Loucy (cell line): ENCODE data around the gene CHMP5.

Experiments
- H2AFZ ChIP-seq: fragments of 200-600 bp; sonication (generic); 2 replicates; pipeline ENCODE4 v1.6.0; 2016; ENCODE audit warnings: antibody characterized with exemption, mild to moderate bottlenecking, low read length, moderate library complexity
- H3F3A ChIP-seq: fragments of 200-600 bp; 2 replicates; pipeline ENCODE4 v1.6.0; 2016; ENCODE audit warnings: antibody characterized with exemption, low read depth, mild to moderate bottlenecking
- H3K27me3 ChIP-seq: fragments of 200-600 bp; sonication (generic); 2 replicates; pipeline ENCODE4 v1.6.1; 2014; ENCODE audit warnings: low read length, mild to moderate bottlenecking; ENCODE audit not compliant: insufficient read depth, poor library complexity, severe bottlenecking
- H3K36me3 ChIP-seq: fragments of 200-600 bp; sonication (generic); 2 replicates; pipeline ENCODE4 v1.6.1; 2016; ENCODE audit warnings: low read length; ENCODE audit not compliant: insufficient read depth
- H3K4me1 ChIP-seq: fragments of 200-600 bp; sonication (generic); 2 replicates; pipeline ENCODE4 v1.5.1; 2014; ENCODE audit warnings: low read length, mild to moderate bottlenecking; ENCODE audit not compliant: insufficient read depth, poor library complexity, severe bottlenecking
- H3K4me2 ChIP-seq: fragments of 200-600 bp; sonication (generic); 2 replicates; pipeline ENCODE4 v1.6.0; 2014; ENCODE audit warnings: antibody characterized with exemption, low read length, low read depth, mild to moderate bottlenecking; ENCODE audit not compliant: poor library complexity, severe bottlenecking
- H3K4me3 ChIP-seq: fragments of 200-600 bp; sonication (generic); 2 replicates; pipeline ENCODE4 v1.5.1; 2014; ENCODE audit warnings: low read length, mild to moderate bottlenecking, mixed read lengths; ENCODE audit not compliant: poor library complexity, severe bottlenecking
- H3K79me2 ChIP-seq: fragments of 200-600 bp; sonication (generic); 2 replicates; pipeline ENCODE4 v1.6.1; 2014; ENCODE audit warnings: low read length; ENCODE audit not compliant: insufficient read depth
- H3K9ac ChIP-seq: fragments of 200-600 bp; sonication (generic); 2 replicates; pipeline ENCODE4 v1.6.0; 2014; ENCODE audit warnings: mild to moderate bottlenecking, low read depth, low read length, moderate library complexity; ENCODE audit not compliant: poor library complexity, severe bottlenecking
- H3K9me2 ChIP-seq: fragments of 200-600 bp; sonication (generic); replicated peaks from 2 replicates; pipeline ENCODE4 v1.6.1; 2016; ENCODE audit warnings: low read depth, low read length, mixed read lengths
- H3K9me3 ChIP-seq: fragments of 200-600 bp; sonication (generic); 2 replicates; pipeline ENCODE4 v1.6.1; 2014; ENCODE audit warnings: mild to moderate bottlenecking, antibody characterized with exemption, low read length, low read depth; ENCODE audit not compliant: insufficient read depth
- H4K20me1 ChIP-seq: fragments of 200-600 bp; sonication (generic); 2 replicates; pipeline ENCODE4 v1.6.0; 2014; ENCODE audit warnings: antibody characterized with exemption, low read length, mild to moderate bottlenecking; ENCODE audit not compliant: insufficient read depth, poor library complexity, severe bottlenecking
- CTCF ChIP-seq: fragments of 200-600 bp; sonication (generic); conservative IDR thresholded peaks from 2 replicates; pipeline ENCODE4 v1.5.1; 2014; ENCODE audit warnings: mild to moderate bottlenecking, antibody characterized with exemption, low read length
- EZH2phosphoT487 ChIP-seq: fragments of 200-600 bp; IDR thresholded peaks from 2 replicates; pipeline ENCODE4 v1.6.1; 2018; ENCODE audit warnings: antibody characterized with exemption, mild to moderate bottlenecking, moderate library complexity, borderline replicate concordance

Gene CHMP5

GRCh38 chr9:33236571-33236970 lies 28.3 kb upstream of the CHMP5 start:
- Histone ChIP-seq H3K4me1 (peaks cover 28% of the 10 kb centered on the region), H3K9me2 (no peaks in the 10 kb centered on the region), H2AFZ (no peak overlapping the region), H3K27me3 (no peaks in the 10 kb centered on the region), H3K4me3 (no peak overlapping the region), H3F3A (peaks cover 4% of the 10 kb centered on the region), H3K79me2 (no peaks in the 10 kb centered on the region), H3K9me3 (no peaks in the 10 kb centered on the region), H3K9ac (no peak overlapping the region), H3K4me2 (no peak overlapping the region), H3K36me3 (no peaks in the 10 kb centered on the region), H4K20me1 (no peaks in the 10 kb centered on the region)
- TF ChIP-seq CTCF (no peak), EZH2phosphoT487 (no peak)

- Histone ChIP-seq H3K4me3 (peak within 1 kb of the TSS; percentile 53), H3K9ac (peak within 1 kb of the TSS; percentile 64), H3K4me2 (peak within 1 kb of the TSS; percentile 68), H2AFZ (no peak within 1 kb of the TSS; the same call in 1 of the 2 replicates), H3K36me3 (no peaks in the 10 kb centered on the region), H3K4me1 (peaks cover 28% of the 10 kb centered on the region), H3K79me2 (no peaks in the 10 kb centered on the region), H3F3A (peaks cover 4% of the 10 kb centered on the region), H4K20me1 (no peaks in the 10 kb centered on the region), H3K9me3 (no peaks in the 10 kb centered on the region), H3K9me2 (no peaks in the 10 kb centered on the region), H3K27me3 (no peaks in the 10 kb centered on the region)
- no peak for TF ChIP-seq CTCF
- no peak for TF ChIP-seq EZH2phosphoT487
These were observed 24.9 kb upstream of the CHMP5 start, which contains the start of gene SPINK4 for GRCh38 chr9:33239921-33240320. Gene SPINK4 (plus strand): TSS chr9:33240167. CDS start chr9:33240209, 42 bp downstream.

- H3K79me2 ChIP-seq = no peaks in the 10 kb centered on the region
- H3K9me2 ChIP-seq = no peaks in the 10 kb centered on the region
- no peaks in the 10 kb centered on the region for H4K20me1 ChIP-seq
- H3K4me2 ChIP-seq = peak overlapping the region; percentile 68
- no peak for TF ChIP-seq CTCF
- no peak for TF ChIP-seq EZH2phosphoT487
- H3K4me1 ChIP-seq = peaks cover 28% of the 10 kb centered on the region
- H2AFZ ChIP-seq = no peak overlapping the region
- H3K9ac ChIP-seq = no peak overlapping the region
- H3K27me3 ChIP-seq = no peaks in the 10 kb centered on the region
- H3K4me3 ChIP-seq = no peak overlapping the region
- peaks cover 4% of the 10 kb centered on the region for H3F3A ChIP-seq
- H3K9me3 ChIP-seq = no peaks in the 10 kb centered on the region
- no peaks in the 10 kb centered on the region for H3K36me3 ChIP-seq
These were observed 23.6 kb upstream of the CHMP5 start for GRCh38 chr9:33241298-33241697.
